T follicular helper cell (primary cell): ENCODE measurements around the gene IGSF3.

ENCODE experiments used
- DNase-seq: peaks from one replicate; pipeline ENCODE4 v3.0.0-alpha.2; 2020; ENCODE audit warnings: low read depth

IGSF3 gene

DNA sequence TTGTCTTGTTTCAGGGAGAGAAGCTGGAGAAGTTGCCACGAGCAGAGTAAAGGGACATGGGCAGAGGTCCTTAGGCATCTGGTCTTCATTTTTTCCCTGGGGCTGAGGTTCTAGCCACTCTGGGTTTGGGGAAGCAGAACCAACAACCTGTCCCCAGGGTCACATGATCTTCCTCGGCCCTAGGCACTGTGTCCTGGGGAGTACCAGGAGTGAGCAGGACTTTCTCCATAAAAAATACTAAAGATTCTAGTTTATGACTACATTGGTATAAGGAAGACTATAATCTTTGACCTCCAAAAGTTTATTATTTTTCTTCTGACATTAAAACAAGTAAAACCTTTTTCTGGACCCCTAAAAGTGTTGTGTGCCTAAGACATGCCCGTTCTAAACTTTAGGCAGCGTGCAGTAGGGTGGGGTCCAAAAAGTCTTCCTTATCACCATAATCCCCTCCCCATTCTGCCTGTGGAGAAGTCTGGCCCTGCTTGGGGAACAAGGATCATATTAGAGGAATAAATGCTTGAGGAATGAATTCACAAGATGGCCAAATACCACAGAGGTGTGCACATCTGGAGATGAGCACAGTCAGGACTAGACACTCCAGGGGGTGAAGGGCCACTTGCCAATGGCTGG, 19.3 kb upstream of the IGSF3 start:
- DNase-seq, result no peak

DNA sequence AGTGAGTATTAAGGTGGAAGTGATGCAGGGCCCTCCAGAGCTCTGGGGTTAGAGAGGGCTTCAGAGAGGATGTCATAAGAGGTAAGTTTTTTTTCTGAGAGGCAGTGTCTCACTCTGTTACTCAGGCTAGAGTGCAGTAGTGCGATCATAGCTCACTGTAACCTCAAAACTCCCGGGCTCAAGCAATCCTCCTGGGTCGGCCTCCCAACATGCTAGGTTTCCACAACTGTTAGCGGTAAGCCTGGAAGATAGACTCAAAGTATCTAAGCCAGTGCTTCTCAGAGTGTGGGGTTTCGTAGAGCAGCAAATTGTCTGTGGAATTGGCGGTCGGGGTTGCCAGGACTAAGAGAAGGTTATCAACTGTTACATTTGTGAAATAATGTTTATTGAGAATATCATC, 18.6 kb upstream of the IGSF3 start:
- DNase-seq, result no peak

DNA sequence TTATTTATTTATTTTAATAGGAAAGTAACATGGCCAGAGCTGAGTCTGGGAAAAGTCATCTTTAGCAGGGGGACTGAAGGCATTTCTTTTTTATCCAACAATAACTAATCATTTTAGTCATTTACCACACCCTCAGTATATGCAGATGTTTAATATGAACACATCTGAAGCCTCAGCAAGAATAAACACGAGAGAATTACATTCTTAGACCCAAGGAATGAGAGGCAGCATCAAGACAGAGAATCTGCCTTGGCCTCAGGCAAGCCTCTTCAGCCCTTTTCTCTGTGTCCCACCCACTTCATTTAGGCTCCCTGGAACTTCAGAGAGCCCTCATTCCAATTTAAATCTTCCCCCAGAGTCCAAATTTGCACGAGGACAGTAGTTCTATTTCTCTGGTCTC, 17.0 kb upstream of the IGSF3 start:
- DNase-seq, result no peak

DNA sequence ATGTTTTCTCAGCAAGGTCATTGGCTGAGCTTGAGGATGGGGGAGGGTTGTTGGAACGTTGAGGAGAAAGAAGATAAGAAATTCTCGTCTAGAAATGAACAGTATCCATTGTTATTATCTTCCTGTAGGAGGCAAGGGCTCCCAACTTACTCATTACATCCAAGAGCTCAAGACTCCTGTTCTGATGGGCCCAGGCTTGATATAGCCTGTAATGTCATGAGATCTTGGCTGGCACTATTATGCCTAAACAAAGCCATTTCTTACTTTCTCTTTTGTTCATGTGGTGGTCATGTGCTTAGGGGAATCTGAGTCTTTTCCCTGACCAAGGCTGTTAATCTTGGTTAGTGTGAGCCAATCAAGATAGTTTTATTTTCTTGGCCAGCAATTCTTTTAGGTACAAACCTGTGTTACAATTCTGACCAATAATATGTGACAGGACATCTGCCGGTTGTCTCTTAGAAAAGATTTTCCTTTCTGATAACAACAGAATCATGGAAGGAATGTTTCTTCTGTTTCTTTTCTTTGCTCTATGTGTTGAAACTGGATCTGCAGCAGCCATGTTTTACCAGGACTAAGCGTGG, 15.2 kb upstream of the IGSF3 start:
- DNase-seq, result no peak

DNA sequence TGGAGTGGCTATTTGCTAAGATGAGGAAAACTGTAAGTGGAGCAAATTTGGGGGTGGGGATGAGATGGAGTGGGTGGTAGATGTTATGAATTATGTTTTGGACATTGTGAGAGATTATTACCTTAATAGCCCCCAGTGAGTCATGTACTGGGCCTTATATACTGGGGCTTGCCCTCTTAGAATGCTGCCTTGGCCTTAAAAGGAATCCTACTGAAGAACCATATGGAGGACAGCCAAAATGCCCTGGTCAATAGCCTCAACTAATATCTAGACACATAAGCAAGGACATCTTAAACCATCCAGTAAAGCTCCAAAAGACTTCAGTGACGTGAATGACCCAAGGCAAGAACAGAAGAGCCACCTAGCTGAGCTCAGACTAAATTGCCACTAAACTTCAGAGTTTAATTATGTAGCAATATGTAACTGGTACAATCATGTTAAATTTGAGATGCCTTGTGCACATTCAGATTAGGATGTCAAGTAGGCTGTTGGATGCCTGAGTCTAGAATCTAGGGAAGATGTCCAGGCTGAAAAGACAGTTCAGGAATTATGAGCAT, 13.9 kb upstream of the IGSF3 start:
- no peak for DNase-seq

DNA sequence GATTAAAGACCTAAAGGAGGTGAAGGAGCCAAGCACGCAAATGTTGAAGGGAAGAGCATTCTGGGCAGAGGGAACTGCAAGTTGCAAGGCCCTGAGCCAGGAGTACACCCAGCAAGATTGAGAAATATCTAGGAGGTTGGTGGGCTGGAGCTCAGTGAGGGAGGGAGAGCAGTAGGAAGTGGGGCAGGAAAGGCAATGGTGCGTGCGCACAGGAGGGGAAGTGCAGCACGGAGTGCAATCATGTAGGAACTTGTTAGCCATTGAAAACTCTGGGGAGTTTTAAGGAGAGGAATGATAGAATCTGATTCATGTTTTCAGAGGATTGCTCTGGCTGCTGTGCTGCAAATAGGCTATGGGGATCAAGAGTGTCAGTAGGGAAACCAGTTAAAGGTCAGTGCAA, 13.2 kb upstream of the IGSF3 start:
- no peak for DNase-seq

DNA sequence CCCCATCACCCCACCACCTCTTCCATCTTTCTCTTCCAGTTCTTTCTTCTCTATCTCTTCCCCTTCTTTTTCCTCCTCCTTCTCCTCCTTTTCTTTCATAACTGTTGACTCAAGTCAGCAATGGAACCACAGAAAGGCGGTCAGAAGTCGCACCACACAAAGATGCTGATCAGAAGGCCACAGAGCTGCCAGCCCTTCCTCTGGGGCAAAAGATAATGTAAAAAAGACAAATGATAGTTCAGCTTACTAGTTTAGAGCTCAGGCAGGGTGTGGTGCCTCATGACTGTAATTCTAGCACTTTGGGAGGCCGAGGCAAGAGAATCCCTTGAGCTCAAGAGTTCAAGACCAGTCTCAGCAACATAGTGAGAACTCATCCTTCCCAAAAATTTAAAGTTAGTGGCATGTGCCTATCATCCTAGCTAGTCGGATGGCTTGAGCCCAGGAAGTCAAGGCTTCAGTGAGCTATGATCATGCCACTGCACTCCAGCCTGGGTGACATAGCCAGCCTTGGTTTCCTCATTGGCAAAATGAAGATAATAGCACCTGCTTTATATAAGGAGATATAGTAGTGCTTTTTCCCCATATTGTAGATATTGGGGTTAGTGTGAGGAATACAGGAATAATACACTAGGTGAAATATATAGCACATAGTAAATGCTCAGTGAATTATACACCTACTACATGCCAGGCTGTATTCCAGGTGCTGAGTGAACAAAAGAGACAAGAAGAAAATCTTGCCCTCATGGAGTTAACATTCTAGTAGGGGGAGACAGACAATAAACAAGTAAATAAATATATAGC, 12.5 kb upstream of the IGSF3 start:
- DNase-seq, result no peak

DNA sequence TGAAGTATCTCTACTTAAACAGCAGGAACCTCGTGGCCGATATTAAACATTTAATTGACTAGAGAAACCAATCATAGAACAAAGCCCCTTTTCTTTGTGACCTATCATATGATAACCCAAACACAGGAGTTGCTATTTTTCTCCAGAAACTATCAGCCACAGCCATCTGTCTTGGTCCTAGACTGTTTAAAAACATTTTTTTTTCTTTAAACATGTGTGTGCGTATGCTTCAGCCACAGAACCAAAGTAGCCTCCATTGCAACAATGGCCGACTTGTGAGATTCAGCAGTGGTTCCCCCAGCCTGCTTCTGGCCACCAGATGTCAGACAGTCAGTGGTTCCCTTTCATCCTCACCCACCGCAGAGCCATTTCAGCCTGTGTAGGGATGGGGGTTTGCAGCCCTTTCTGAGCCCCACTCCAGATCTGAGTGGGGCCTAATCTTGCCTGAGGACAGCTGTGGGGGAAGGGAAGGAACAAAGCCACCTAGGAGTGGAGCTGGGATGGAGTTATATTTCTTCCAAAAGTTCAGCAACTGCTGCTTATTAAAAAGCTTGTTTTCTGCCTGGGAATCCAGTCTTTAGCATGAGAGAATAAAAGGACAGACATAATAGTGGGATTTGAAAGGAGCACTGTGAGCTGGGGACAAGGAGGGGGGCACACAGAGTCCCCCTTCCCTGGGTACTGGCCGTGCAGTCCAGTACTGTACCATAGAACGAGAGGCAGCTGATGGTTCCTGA, 11.7 kb upstream of the IGSF3 start:
- no peak for DNase-seq

DNA sequence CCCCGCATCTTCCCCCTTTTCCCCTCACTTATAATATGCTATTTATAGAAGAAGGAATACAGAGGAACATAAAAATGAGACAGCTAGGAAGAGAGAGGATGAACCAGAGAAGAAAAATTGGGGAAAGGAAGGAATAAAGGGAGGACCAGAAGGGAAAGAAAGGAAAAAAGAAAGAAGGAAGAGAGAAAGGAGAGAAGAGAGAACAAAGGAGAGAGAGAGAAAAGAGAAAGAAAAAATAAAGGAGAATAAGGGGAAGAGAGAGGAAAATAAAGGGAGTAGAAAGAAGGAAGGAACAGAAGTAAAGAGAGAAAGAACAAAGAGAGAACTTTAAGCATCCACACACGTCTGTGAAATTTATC, 11.2 kb upstream of the IGSF3 start:
- no peak for DNase-seq

DNA sequence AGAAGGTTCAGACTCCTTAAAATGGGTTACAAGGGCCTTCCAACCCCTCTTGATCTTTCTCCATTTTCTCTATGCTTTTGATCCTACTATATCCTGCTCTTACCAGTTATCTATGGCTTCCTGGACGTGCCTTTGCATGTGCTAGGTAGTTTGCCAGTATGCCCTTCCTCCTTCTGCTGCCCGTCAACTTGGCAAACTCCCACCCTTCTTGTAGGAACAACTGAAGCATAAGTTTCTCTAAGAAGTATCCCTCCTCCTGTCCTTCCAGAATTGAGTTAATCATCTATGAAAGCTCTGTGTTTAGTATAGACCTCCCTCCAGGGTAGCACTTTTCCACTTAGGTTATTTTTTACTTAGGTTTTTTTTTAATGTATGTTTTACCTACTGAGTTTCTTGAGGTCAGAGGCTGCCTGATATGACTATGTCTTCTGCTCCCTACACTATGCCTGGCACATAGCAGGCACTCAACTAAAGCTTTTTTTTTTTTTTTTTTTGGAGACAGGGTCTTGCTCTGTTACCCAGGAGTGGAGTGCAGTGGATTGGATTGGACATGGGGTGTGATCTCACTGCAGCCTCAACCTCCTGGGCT, 10.0 kb upstream of the IGSF3 start:
- DNase-seq, result no peak

DNA sequence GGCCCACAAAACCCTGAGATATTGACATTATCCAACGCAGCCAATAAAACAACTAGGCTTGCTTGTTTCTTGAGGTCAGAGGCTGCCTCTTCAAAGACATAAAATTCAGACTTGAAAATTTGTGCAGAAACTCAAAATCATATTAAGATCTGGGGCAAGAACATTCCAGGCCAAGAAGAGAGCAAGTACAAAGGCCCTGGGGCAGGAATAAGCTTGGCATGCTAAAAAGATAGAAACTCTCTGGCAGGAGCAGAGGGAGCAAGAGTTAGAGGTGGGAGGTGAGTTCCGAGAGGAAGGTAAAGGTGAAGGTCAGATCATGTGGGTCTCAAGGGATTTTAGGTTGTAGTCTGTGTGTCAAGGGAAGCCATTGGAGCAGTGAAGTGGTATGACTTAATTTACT, 8.8 kb upstream of the IGSF3 start:
- no peak for DNase-seq

DNA sequence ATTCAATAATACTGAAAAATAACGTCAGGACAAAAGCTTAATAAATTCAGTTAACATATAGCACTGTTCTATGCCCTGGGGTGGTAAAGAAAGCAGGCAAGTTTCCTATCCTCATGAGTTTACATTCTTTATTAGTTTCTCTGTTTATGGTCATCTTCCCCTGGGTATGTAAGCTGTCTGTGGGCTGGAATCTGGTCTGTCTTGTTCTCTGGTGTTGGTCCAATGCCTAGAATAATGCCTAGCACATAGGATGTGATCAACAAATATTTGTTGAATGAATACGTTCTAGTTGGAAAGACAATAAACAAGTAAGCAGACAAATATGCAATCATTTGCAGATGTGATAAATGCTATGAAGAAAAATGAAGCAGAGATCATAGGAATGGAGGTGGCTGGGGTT, 7.2 kb upstream of the IGSF3 start:
- no peak for DNase-seq

DNA sequence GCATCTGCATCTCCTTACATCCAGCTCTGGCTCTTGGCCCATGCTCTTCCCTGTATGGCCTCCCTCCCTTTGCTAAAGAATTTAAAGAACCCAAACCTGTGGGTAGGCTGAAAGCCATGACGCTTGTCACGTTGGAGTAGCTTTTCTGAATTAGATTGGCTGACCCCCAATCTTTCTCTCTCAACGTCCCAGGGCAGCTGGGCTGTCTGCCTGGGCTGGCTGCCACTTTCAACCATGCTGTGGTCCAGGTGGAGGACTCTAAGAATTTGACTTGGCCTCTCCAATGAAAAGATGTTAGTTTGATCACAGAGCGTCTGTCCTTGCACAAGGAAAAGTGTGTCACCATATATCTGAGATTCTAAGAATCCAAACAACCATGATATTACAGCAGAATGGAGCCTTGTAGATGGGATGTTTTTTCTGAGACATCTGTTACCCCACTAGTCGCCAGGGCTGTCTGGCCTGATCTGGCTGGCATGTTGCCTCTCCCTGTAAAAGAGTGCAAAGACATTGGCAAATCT, 6.5 kb upstream of the IGSF3 start:
- no peak for DNase-seq

DNA sequence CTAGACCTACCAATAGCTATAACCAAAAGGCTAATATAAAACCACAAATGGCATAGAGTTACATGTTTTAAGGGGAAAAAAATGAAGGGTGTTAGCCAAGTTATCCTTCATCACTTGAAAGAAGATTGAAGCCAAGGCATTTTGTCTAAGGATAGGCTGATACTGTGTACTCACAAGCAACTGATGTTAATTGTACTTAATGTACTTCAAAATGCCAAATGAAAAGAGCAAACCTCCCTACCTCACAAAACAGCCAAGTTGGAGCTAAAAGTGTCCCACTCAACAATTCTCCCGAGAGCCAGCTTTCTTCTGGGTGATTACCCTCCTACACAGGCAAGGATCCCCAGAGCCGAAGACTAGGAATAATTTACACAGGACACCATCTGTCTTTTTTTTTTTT, 4.4 kb upstream of the IGSF3 start:
- no peak for DNase-seq

DNA sequence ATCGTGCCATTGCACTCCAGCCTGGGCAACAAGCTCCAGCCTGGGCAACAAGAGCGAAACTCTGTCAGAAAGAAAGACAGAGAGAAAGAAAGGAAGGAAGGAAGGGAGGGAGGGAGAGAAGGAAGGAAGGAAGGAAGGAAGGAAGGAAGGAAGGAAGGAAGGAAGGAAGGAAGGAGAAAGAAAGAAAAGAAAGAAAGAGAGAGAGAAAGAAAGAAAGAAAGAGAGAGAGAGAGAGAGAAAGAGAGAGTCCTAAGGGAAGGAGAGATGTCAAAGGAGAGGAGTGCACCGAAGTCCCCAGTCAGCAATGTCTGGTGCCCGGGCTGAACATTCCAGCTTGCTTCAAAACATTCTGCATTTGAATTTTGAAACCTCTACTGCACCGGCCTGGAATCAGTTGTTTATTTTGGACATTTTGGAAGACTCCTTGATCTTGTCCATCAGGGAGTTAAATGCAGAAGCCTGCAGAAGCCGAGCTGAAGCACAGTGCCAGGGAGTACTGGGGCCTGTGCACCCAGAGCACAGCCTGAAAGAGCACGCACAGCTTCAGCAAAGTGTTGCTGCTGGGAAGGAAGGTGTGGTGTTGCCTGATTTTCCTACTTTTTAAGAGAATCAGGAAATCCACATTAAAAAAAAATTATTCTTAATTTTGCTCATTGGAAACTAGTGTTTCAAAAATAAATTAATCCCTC, 3.7 kb upstream of the IGSF3 start:
- DNase-seq, result no peak

DNA sequence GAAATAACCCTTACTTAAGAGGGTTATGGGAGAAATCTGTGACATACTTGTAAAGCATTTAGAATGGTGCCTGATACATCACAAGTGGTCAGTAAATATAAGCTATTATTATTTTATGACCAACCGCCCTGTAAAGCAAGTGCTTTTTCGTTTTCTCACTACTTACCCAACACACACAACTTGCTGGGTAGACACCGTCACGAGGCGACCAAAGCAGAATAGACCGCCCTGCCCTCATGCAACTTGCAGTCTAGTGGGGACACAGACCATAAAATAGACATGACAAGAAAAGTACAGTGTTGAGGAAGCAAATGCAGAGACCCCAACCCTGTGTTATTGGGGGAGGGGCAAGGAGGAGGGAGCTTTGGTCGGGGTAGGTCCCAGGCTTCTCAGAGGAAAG, 744 bp upstream of the IGSF3 start:
- DNase-seq, result no peak

DNA sequence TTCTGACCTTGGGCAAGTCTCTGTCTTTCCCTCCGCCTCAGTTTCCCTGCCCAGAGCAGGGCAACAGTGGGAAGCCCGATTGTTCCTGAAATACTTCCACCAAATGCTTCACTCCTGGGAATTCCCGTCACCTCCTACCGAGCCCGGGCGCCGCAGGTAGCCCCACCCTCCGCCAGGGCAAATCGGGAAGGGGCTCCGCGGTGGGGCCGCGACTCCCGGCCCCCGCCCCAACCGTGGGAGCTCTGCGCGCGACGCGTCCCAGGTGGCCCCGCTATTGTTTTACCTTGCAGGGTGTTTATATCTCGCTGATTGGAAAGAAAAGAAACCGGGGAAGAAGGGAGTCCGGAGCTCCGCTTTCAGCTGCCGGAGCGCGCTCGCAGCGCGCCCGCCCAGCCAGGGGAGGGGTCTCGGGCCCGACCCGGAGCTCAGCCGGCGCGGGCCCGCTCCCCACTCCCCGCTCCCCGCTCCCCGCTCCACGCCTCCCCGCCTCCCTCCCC, 407 bp downstream of the IGSF3 start:
- DNase-seq, result no peak

DNA sequence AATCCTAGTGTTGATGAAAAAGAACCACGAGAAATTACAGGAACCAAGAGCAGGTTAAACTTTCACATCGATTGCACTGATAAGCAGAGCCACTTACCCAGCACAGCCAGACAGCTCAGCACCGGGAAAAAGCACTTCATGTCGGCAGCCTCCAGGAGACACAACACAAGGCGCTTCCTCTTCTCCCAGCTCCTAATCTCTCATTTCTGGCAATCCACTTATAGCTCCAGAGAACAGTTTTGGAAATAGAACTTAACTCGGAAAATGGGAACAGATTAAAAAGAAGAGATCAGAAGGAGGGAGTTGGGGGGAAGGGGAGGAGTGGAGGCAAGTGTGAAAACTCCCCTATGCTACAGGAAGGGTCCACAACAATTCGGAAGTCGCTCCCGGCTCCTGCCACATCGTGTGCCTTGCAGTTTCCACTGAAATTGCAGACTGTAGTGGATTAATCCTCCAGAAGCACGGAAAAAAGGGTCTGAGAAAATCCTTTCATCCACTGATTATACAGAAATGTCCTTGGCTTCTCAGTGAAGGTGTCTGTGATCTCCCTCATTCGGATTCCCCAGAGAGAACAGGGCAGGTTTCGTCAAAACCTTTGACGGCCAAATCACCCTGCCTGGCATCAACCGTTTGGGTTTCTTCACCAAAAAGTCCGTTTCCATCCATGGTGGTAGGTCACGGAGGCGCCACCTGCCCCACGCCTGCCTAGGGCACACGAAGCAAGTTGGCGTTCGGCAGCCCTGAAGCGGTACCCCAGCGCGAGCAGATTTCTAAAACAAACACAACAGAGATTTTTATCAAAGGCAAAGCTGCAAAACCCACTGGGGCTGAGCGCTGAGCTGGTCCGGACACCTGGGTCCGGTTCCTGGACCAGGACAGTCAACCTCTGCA, 1.1 kb downstream of the IGSF3 start:
- DNase-seq, result no peak

DNA sequence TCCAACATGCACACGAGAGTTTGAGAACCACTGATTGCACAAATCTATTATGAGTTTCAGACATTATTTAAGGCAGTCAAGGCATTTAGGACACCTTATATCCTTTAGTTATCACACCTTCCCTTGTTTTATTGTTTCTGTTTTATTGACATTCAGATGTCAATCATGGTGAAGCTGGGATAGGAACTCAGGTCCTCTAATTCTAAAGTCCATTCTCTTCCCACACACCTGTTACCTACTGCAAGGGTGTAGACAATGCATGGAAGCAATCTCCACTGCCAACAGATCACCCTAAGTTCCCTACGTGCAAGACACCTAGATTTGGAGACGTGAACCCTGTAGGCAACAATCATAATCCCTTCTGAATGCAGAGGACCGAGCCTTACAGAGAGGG, 2.6 kb downstream of the IGSF3 start:
- no peak for DNase-seq

DNA sequence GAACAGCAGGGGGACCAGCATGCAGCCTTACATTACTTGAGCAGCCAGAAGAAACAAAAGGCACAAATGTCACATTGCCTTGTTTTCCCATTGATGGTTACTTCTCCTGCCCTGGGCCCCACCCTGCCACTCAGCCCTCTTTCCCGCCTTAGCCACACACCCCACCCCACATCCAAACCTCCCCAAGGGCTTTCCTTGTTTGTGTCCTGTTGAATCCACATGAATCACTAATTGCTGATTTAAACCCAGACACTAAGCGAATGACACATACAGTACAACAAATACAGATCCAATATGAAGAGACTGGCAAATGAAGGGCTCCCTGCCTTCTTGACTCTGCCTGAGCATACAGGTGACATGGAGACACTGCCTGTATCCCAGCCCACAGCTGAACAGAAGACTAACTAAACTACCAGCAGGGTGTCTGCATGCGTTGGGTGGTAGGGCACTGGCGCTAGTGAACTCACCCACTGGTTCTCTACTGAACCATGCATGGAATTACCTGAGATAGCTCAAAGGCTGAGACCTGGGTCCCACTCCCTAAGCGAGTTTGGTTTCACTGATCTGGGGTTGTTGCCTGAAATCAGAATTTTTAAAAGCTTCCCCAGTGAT, 3.1 kb downstream of the IGSF3 start:
- no peak for DNase-seq
